PC-9 (cell line): Measurements from ENCODE around the gene OR2S2. TPM values are rescaled to one million over a fixed set of nuclear protein-coding genes. Genes with fewer than 3 reads are reported as not detected.

ENCODE experiments used
- BruUV-seq: library from RNA; stranded (reverse); fragments of 400-500 nt; replicated peaks from 2 replicates; lab custom pipeline; 2021; lab: Mats Ljungman, UMichigan
- CTCF ChIA-PET: fragments of 300-600 bp; sonication (Branson Sonifier 250); formaldehyde crosslinking; loops from one replicate; lab custom pipeline; 2022; ENCODE audit warnings: antibody characterized with exemption; lab: Charles Lee
- POLR2A ChIA-PET: fragments of 300-600 bp; sonication (Branson Sonifier 250); formaldehyde crosslinking; loops from one replicate; lab custom pipeline; 2022; ENCODE audit warnings: antibody characterized with exemption; ENCODE audit not compliant: unreplicated experiment; lab: Charles Lee
- DNase-seq, 2 experiments: peaks; one replicate each; pipeline versions ENCODE4 v3.0.0 to v3.0.0-alpha.2; 2015 to 2022; ENCODE audit warnings: mixed read lengths in 1 of 2
- H2AFZ ChIP-seq: fragments of 200-600 bp; sonication (generic); 2 replicates; pipeline ENCODE4 v1.8.1; 2017; ENCODE audit warnings: antibody characterized with exemption
- H3F3A ChIP-seq: fragments of 200-600 bp; sonication (generic); 2 replicates; pipeline ENCODE4 v1.8.1; 2017; ENCODE audit warnings: antibody characterized with exemption, mild to moderate bottlenecking, low read depth; ENCODE audit not compliant: insufficient read depth
- H3K27ac ChIP-seq: fragments of 200-600 bp; sonication (generic); 2 replicates; pipeline ENCODE4 v1.6.1; 2016; ENCODE audit warnings: mixed run types
- H3K27me3 ChIP-seq: fragments of 200-600 bp; sonication (generic); 2 replicates; pipeline ENCODE4 v1.6.1; 2016; ENCODE audit warnings: low read depth, mixed run types; ENCODE audit not compliant: insufficient read depth
- H3K36me3 ChIP-seq: fragments of 200-600 bp; sonication (generic); 2 replicates; pipeline ENCODE4 v1.6.1; 2016; ENCODE audit warnings: low read depth, mixed run types
- H3K4me1 ChIP-seq: fragments of 200-600 bp; sonication (generic); replicated peaks from 2 replicates; pipeline ENCODE4 v1.6.1; 2016; ENCODE audit warnings: mixed run types; ENCODE audit not compliant: insufficient read depth
- H3K4me2 ChIP-seq: fragments of 200-600 bp; sonication (generic); 2 replicates; pipeline ENCODE4 v1.6.1; 2017; ENCODE audit warnings: mixed run types
- H3K4me3 ChIP-seq: fragments of 200-600 bp; sonication (generic); 2 replicates; pipeline ENCODE4 v1.6.1; 2016; ENCODE audit warnings: mixed run types
- H3K79me2 ChIP-seq: fragments of 200-600 bp; sonication (generic); 2 replicates; pipeline ENCODE4 v1.6.1; 2017; ENCODE audit warnings: low read depth, mixed run types
- H3K9me2 ChIP-seq: fragments of 200-600 bp; sonication (generic); 2 replicates; pipeline ENCODE4 v1.8.1; 2017; ENCODE audit warnings: mild to moderate bottlenecking; ENCODE audit not compliant: insufficient read depth
- H3K9me3 ChIP-seq: fragments of 200-600 bp; sonication (generic); 2 replicates; pipeline ENCODE4 v1.8.1; 2016; ENCODE audit warnings: low read depth; ENCODE audit not compliant: insufficient read depth
- H4K20me1 ChIP-seq: fragments of 200-600 bp; sonication (generic); 2 replicates; pipeline ENCODE4 v1.8.1; 2017; ENCODE audit not compliant: insufficient read depth
- EZH2 ChIP-seq: fragments of 200-600 bp; sonication (generic); IDR thresholded peaks from 2 replicates; pipeline ENCODE4 v1.8.0; 2017; ENCODE audit warnings: antibody characterized with exemption, low read depth
- intact Hi-C: fragments of 100-400 bp; cut with micrococcal nuclease; formaldehyde crosslinking; loops from one replicate; pipeline ENCODE4 v1.10.0; 2022; ENCODE audit not compliant: unreplicated experiment
- total RNA-seq: library from RNA; stranded (reverse); gene quantifications from 2 replicates; pipeline ENCODE4 v1.2.3, GENCODE V29; 2021
- TF ChIP-seq, protein P1 (sequence below): fragments of 200-600 bp; sonication (generic); conservative IDR thresholded peaks from 2 replicates; pipeline ENCODE4 v1.6.1; 2017; ENCODE audit warnings: mixed run types, antibody characterized with exemption, mild to moderate bottlenecking, moderate library complexity

The OR2S2 gene
- total RNA-seq, 1 experiment from 2014 or later = not detected

DNA sequence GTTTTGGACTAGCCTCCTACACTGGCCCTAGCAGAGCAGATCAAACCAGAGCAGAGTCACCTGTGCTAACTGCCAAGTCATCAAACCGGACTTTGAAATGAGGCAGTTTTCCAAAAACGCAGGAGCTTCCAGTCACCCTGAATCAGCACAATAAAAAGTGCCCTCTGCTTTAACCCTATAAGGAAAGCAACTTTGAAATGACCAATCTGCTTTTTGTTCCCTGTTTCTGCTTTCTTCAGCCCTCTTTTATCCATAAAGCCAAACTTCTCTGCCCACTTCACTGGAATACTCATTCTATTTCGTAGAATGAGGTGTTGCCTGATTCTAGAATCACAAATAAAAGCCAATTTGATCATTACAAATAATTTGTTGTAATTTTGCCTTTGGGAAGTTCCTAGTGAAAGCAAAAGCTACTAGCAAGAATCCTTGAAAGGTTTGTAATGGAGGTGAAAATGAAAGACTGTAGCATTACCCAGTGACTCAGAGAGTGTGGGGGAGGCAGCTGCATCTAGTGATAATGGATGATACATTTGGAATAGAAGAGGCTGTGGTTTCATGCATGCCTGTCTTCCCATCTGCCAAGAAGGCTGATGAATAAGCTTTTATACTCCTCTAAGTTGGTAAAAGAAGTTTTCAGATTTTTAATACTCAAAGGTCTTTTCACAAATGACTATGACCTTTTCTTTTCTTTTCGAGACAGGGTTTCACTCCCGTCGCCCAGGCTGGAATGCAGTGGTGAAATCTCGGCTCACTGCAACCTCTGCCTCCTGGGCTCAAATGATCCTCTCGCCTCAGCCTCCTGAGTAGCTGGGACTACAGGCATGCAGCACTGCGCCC is 33.8 kb downstream of the OR2S2 start:
- H3F3A ChIP-seq = peaks cover 22% of the 10 kb centered on the region
- POLR2A ChIA-PET = interaction anchor here (0.6 to 1.6 kb wide), 4 partner anchors 17 to 1661 kb away, joined by 3 to 7 read pairs (median 4); no protein-coding TSS in a partner anchor
- intact Hi-C loops = no loop called here
- H2AFZ ChIP-seq = peak overlapping the region; percentile 11; the same call in 1 of the 2 replicates
- peak; percentile 49 to 75 for DNase-seq
- BruUV-seq = TSS peak; percentile 78
- H3K27me3 ChIP-seq = no peaks in the 10 kb centered on the region
- CTCF ChIA-PET = no interaction called here
- TF ChIP-seq, protein P1, sequence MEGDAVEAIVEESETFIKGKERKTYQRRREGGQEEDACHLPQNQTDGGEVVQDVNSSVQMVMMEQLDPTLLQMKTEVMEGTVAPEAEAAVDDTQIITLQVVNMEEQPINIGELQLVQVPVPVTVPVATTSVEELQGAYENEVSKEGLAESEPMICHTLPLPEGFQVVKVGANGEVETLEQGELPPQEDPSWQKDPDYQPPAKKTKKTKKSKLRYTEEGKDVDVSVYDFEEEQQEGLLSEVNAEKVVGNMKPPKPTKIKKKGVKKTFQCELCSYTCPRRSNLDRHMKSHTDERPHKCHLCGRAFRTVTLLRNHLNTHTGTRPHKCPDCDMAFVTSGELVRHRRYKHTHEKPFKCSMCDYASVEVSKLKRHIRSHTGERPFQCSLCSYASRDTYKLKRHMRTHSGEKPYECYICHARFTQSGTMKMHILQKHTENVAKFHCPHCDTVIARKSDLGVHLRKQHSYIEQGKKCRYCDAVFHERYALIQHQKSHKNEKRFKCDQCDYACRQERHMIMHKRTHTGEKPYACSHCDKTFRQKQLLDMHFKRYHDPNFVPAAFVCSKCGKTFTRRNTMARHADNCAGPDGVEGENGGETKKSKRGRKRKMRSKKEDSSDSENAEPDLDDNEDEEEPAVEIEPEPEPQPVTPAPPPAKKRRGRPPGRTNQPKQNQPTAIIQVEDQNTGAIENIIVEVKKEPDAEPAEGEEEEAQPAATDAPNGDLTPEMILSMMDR = no peak
- TF ChIP-seq EZH2 = no peak
- no peaks in the 10 kb centered on the region for H3K79me2 ChIP-seq
- no peaks in the 10 kb centered on the region for H3K9me2 ChIP-seq
- no peaks in the 10 kb centered on the region for H3K9me3 ChIP-seq
- peaks cover 43% of the 10 kb centered on the region for H3K4me1 ChIP-seq
- peak overlapping the region; percentile 60 for H3K4me2 ChIP-seq
- peak overlapping the region; percentile 98 for H3K27ac ChIP-seq
- H4K20me1 ChIP-seq = no peaks in the 10 kb centered on the region
- H3K36me3 ChIP-seq = no peaks in the 10 kb centered on the region
- H3K4me3 ChIP-seq = no peak overlapping the region

DNA sequence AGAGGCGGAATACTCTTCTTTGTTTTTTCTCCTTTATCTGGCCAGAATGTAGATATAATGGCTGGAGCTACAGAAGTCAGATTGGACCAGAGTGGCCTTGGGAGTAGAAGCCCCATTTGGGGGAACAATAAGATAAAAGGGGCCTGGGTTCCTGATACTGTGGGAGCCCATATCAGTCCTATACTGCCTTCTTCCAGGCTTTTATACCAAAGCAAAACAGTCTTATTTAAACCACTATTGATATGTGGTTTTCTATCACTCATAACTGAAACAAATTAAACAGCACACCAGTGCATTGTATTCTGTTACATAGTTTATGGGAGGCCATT is 34.4 kb downstream of the OR2S2 start:
- Histone ChIP-seq H3K9me3 (no peaks in the 10 kb centered on the region), H3K36me3 (no peaks in the 10 kb centered on the region), H4K20me1 (no peaks in the 10 kb centered on the region), H2AFZ (peak overlapping the region; percentile 11; the same call in 1 of the 2 replicates), H3K4me2 (peak overlapping the region; percentile 60), H3K9me2 (no peaks in the 10 kb centered on the region), H3K4me1 (peaks cover 43% of the 10 kb centered on the region), H3F3A (peaks cover 22% of the 10 kb centered on the region), H3K27me3 (no peaks in the 10 kb centered on the region), H3K4me3 (no peak overlapping the region), H3K27ac (peak overlapping the region; percentile 98), H3K79me2 (no peaks in the 10 kb centered on the region)
- POLR2A ChIA-PET = no interaction called here
- TSS peak; percentile 94 for BruUV-seq
- DNase-seq = no peak
- intact Hi-C loops = no loop called here
- CTCF ChIA-PET = no interaction called here
- no peak for TF ChIP-seq EZH2
- TF ChIP-seq, protein P1 = no peak

DNA sequence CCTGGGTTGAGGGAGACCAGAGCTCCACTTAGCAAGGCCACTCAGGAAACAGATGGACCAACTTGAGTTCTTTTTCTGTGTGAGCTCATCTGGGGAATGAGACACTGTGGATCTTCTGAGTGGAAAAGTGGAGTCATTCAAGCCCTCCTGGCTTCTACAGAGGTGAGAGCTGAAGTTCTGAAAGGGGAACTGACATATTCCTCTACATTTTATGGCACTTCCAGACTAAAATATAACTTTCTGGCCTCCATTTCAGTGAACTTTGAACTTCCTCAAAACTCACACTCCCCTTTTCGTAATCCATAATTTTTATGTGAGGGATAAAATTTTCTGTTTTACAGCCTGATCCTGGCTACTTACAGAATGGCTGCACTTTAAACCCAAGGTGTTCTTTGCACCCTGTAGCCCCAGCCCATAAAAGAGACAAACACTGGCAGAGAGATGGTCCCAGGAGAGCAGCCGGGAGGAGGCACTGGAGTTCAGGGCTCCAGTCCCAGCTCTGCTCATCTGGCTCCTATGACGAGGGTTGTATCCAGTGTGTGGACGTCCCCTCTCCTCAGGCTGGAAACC is 37.8 kb downstream of the OR2S2 start:
- H3F3A ChIP-seq = peaks cover 21% of the 10 kb centered on the region
- H2AFZ ChIP-seq = no peak overlapping the region
- peaks cover 35% of the 10 kb centered on the region for H3K4me1 ChIP-seq
- H3K27ac ChIP-seq = no peak overlapping the region
- ChIA-PET POLR2A (no interaction called here), CTCF (no interaction called here)
- intact Hi-C loops = no loop called here
- H3K9me3 ChIP-seq = no peaks in the 10 kb centered on the region
- H3K4me2 ChIP-seq = no peak overlapping the region; the same call in 1 of the 2 replicates
- H3K36me3 ChIP-seq = no peaks in the 10 kb centered on the region
- no TSS peak for BruUV-seq
- no peak for TF ChIP-seq EZH2
- TF ChIP-seq, protein P1 = no peak
- no peaks in the 10 kb centered on the region for H3K27me3 ChIP-seq
- H4K20me1 ChIP-seq = no peaks in the 10 kb centered on the region
- H3K79me2 ChIP-seq = no peaks in the 10 kb centered on the region
- H3K9me2 ChIP-seq = no peaks in the 10 kb centered on the region
- no peak overlapping the region for H3K4me3 ChIP-seq
- no peak for DNase-seq
